Measurements from ENCODE around the gene SRSF9.

GRCh38 chr12:120472521-120472920 lies 3.0 kb upstream of the SRSF9 start:
- no peak for TF ChIP-seq TAF1 (IDR thresholded peaks at IDR 0.05; ENCODE audit: borderline replicate concordance, insufficient read depth, low read length)
- no peak for TF ChIP-seq FOXP2 (optimal IDR thresholded peaks at IDR 0.05; ENCODE audit: borderline replicate concordance, extremely low read depth, extremely low read length, insufficient read depth)
- TF ChIP-seq POLR2AphosphoS5 (IDR thresholded peaks at IDR 0.05; ENCODE audit: low read depth, low read length) = no peak

All from PFSK-1 (cell line).